H1 (cell line): ENCODE measurements around the gene EIF2S2. TPM values are rescaled to one million over a fixed set of nuclear protein-coding genes. Genes with fewer than 3 reads are reported as not detected.

ENCODE experiments used
- BCL11A ChIP-seq, 2 experiments: IDR thresholded peaks; one replicate each; pipeline ENCODE4 v1.6.1; 2011; ENCODE audit warnings: low read depth in 2 of 2, low read length in 2 of 2, mild to moderate bottlenecking in 2 of 2
- CBX8 ChIP-seq: fragments of 300-800, 300-1000 bp; sonication (generic); IDR thresholded peaks from 2 replicates; pipeline ENCODE4 v1.7.1; 2016; ENCODE audit warnings: low read depth, low read length, borderline replicate concordance
- EGR1 ChIP-seq: IDR thresholded peaks from 2 replicates; pipeline ENCODE4 v1.6.1; 2011; ENCODE audit warnings: low read depth, low read length, borderline replicate concordance
- GABPA ChIP-seq: IDR thresholded peaks from 2 replicates; pipeline ENCODE4 v1.6.1; 2011; ENCODE audit warnings: mild to moderate bottlenecking, low read length, moderate library complexity, borderline replicate concordance; ENCODE audit not compliant: insufficient read depth
- GTF2F1 ChIP-seq: IDR thresholded peaks from 2 replicates; pipeline ENCODE4 v1.6.1; 2012; ENCODE audit warnings: low read depth, low read length, improper control_type of control experiment, borderline replicate concordance
- SUZ12 ChIP-seq: fragments of 200-600 bp; sonication (generic); IDR thresholded peaks from 2 replicates; pipeline ENCODE4 v1.6.1; 2012; ENCODE audit warnings: mild to moderate bottlenecking, inconsistent platforms, low read length, moderate library complexity, mixed read lengths
- TEAD4 ChIP-seq: IDR thresholded peaks from 2 replicates; pipeline ENCODE4 v1.6.1; 2012; ENCODE audit warnings: low read depth, low read length, inconsistent platforms, mixed read lengths
- polyA plus RNA-seq, 7 experiments: library from polyadenylated mRNA; depleted of rRNA in 3 of 7; stranded (reverse) in 5 of 7; unstranded in 2 of 7; fragments of >200 nt in 5 of 7; fragments of 200-250 nt in 2 of 7; gene quantifications; 1 replicate in 5 of 7; 2 replicates in 1 of 7; 4 replicates in 1 of 7; pipeline versions ENCODE4 v1.2.1 to v1.2.3, GENCODE V29; 2011 to 2013; ENCODE audit warnings: missing spikeins in 2 of 7, mixed read lengths in 2 of 7
- total RNA-seq: library from RNA; stranded (reverse); fragmentation: NEBNext Ultra II Directional; extraction: Animal tissue kit (Norgen Biotek cat#: 25700); gene quantifications from 2 replicates; pipeline ENCODE4 v1.2.1, GENCODE V29; 2021
- TF ChIP-seq, protein P1 (sequence below): IDR thresholded peaks from 2 replicates; pipeline ENCODE4 v1.6.1; 2012; ENCODE audit warnings: low read length, inconsistent platforms

EIF2S2 gene
- total and polyA plus RNA-seq, 2 of the 8 experiments (the other 6 are each of a cell fraction or from before 2014, with no cell fraction given): 59.5 to 142 TPM

DNA sequence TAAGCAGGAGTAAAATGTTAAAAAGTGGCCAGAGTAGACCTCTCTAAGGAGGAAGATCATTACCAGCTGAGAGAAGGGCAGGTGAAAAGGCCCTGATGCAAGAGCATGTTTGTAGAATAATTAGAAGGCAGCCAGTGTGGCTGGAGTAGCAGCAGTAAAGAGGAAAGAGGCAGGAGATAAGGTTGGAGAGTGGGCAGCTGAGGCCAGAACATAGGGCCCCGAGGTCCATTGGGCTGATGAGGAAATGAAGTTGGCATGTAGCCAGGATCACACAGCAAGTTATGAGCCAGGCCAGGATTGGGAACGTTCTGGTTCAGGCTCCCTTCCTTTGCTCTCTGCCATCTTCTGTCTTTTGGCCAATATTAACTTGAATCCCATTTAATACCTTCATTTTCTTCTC is 66.7 kb downstream of the EIF2S2 start (continued):
- TF ChIP-seq BCL11A (IDR thresholded peaks at IDR 0.05; ENCODE audit: low read depth in 2 of 2, low read length in 2 of 2) (no peak), EGR1 (no peak), GABPA (no peak), CBX8 (no peak), SUZ12 (no peak), GTF2F1 (no peak), TEAD4 (no peak)
- TF ChIP-seq, protein P1, sequence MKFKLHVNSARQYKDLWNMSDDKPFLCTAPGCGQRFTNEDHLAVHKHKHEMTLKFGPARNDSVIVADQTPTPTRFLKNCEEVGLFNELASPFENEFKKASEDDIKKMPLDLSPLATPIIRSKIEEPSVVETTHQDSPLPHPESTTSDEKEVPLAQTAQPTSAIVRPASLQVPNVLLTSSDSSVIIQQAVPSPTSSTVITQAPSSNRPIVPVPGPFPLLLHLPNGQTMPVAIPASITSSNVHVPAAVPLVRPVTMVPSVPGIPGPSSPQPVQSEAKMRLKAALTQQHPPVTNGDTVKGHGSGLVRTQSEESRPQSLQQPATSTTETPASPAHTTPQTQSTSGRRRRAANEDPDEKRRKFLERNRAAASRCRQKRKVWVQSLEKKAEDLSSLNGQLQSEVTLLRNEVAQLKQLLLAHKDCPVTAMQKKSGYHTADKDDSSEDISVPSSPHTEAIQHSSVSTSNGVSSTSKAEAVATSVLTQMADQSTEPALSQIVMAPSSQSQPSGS: no peak
- TF ChIP-seq, all 59 proteins: peak for 0
